Mammary epithelial cell (primary cell): Measurements from ENCODE around the gene RUNX1.

Experiments used
- EZH2 ChIP-seq: IDR thresholded peaks from 2 replicates; pipeline ENCODE4 v1.6.1; 2012; ENCODE audit warnings: low read length, inconsistent platforms, borderline replicate concordance
- TF ChIP-seq, protein P1 (sequence below), 2 donors: IDR thresholded peaks in 1 of 2; conservative IDR thresholded peaks in 1 of 2; 2 replicates each; pipeline ENCODE4 v1.5.1; 2011 to 2012; ENCODE audit warnings: inconsistent platforms in 2 of 2, low read length in 2 of 2, mild to moderate bottlenecking in 2 of 2, control low read depth in 1 of 2, low read depth in 1 of 2; ENCODE audit not compliant: insufficient read depth in 1 of 2; ENCODE audit errors: extremely low read depth in 1 of 2

DNA sequence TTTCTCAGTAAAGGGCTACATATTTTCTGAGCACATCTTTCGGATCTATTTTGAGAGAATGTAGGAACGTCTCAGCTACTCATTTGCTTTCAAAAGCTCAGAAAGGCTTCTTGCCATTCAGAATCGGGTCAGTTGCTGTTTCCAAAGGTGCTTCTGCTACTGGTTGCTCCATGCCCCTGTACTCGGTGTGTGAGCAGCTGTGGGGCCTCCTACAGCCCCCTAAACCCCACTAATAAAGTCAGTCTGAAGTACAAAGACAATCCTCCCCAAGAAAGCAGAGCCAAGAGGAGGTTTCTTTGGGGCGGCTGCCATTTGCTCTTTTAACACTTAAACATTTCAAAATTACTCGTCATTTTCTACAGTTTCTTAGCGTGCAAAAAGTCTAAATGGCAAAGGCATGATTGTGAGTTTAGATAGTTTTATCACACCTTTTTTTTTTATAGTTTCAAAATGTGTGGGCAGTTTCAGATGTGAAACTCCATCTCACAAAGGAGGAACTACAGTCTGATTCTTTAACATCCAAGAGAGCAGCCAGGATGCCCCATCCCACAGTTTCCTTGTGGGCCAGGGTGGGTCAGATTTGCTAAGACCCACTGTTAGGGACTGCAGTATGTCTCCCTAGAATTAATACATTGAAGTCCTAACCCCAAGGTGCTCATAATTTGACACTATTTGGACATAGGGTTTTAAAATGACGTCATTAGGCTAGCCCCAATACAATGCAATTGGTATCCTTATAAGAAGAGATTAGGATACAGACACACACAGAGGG is 4.1 kb downstream of the RUNX1 start:
- TF ChIP-seq, protein P1, sequence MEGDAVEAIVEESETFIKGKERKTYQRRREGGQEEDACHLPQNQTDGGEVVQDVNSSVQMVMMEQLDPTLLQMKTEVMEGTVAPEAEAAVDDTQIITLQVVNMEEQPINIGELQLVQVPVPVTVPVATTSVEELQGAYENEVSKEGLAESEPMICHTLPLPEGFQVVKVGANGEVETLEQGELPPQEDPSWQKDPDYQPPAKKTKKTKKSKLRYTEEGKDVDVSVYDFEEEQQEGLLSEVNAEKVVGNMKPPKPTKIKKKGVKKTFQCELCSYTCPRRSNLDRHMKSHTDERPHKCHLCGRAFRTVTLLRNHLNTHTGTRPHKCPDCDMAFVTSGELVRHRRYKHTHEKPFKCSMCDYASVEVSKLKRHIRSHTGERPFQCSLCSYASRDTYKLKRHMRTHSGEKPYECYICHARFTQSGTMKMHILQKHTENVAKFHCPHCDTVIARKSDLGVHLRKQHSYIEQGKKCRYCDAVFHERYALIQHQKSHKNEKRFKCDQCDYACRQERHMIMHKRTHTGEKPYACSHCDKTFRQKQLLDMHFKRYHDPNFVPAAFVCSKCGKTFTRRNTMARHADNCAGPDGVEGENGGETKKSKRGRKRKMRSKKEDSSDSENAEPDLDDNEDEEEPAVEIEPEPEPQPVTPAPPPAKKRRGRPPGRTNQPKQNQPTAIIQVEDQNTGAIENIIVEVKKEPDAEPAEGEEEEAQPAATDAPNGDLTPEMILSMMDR (conservative IDR thresholded peaks at IDR 0.05 in 1 of 2, IDR thresholded peaks at IDR 0.05 in 1 of 2; ENCODE audit: extremely low read depth in 1 of 2, insufficient read depth in 1 of 2, low read depth in 1 of 2, low read length in 2 of 2) = no peak
- TF ChIP-seq EZH2 = no peak
